Activated CD4-positive, alpha-beta T cell treated with anti-CD3 and anti-CD28 coated beads, Interleukin-2, amount 10 ng/mL, durations not matched to agents 7 days and 5 days (primary cell): ENCODE results near the gene PCOLCE2. TPM values are rescaled to one million over a fixed set of nuclear protein-coding genes. Genes with fewer than 3 reads are reported as not detected.

Source experiments
- CTCF ChIA-PET: fragments of 350-600 bp; sonication (Branson Sonifier 250); formaldehyde crosslinking; loops from one replicate; lab custom pipeline; 2021; ENCODE audit warnings: antibody characterized with exemption; lab: Charles Lee
- POLR2A ChIA-PET: fragments of 350-600 bp; sonication (Branson Sonifier 250); formaldehyde crosslinking; loops from one replicate; lab custom pipeline; 2021; ENCODE audit warnings: antibody characterized with exemption; lab: Charles Lee
- DNase-seq: peaks from one replicate; pipeline ENCODE4 v3.0.0-alpha.2; 2020
- H3K27ac Mint-ChIP-seq: one replicate; pipeline ENCODE4 v1.8.0; 2021; ENCODE audit warnings: mild to moderate bottlenecking, moderate library complexity, mixed read lengths
- H3K27me3 Mint-ChIP-seq: one replicate; pipeline ENCODE4 v1.8.0; 2021; ENCODE audit warnings: mixed read lengths
- H3K36me3 Mint-ChIP-seq: one replicate; pipeline ENCODE4 v1.8.0; 2021; ENCODE audit warnings: low read depth, mixed read lengths
- H3K4me1 Mint-ChIP-seq: one replicate; pipeline ENCODE4 v1.8.0; 2021; ENCODE audit warnings: mixed read lengths
- H3K4me3 Mint-ChIP-seq: one replicate; pipeline ENCODE4 v1.8.0; 2021; ENCODE audit warnings: mild to moderate bottlenecking, moderate library complexity, mixed read lengths
- H3K9me3 Mint-ChIP-seq: one replicate; pipeline ENCODE4 v1.8.0; 2021; ENCODE audit warnings: mixed read lengths
- total RNA-seq, 2 experiments: library from RNA; stranded (reverse); gene quantifications; one replicate each; pipeline ENCODE4 v1.2.3, GENCODE V29; 2021

PCOLCE2 gene
- total RNA-seq, 2 experiments from 2014 or later, result not detected

GRCh38 chr3:142915636-142916035 is 26.8 kb upstream of the PCOLCE2 start:
- H3K4me3 Mint-ChIP-seq, result no peak overlapping the region
- no peak overlapping the region for H3K27ac Mint-ChIP-seq
- H3K9me3 Mint-ChIP-seq, result no peaks in the 10 kb centered on the region
- CTCF ChIA-PET, result interaction anchor here (0.6 kb wide), 1 partner anchor 36 kb away, joined by 3 read pairs; no protein-coding TSS in a partner anchor
- H3K36me3 Mint-ChIP-seq, result no peaks in the 10 kb centered on the region
- POLR2A ChIA-PET, result no interaction called here
- no peak for DNase-seq
- H3K4me1 Mint-ChIP-seq, result no peaks in the 10 kb centered on the region
- H3K27me3 Mint-ChIP-seq, result peaks cover 36% of the 10 kb centered on the region

GRCh38 chr3:142914286-142914811 is 25.5 kb upstream of the PCOLCE2 start:
- POLR2A ChIA-PET, result no interaction called here
- Mint-ChIP-seq H3K9me3 (no peaks in the 10 kb centered on the region), H3K4me3 (no peak overlapping the region), H3K36me3 (no peaks in the 10 kb centered on the region), H3K27me3 (peaks cover 34% of the 10 kb centered on the region), H3K27ac (no peak overlapping the region), H3K4me1 (no peaks in the 10 kb centered on the region)
- CTCF ChIA-PET, result no interaction called here
- DNase-seq, result no peak

DNA sequence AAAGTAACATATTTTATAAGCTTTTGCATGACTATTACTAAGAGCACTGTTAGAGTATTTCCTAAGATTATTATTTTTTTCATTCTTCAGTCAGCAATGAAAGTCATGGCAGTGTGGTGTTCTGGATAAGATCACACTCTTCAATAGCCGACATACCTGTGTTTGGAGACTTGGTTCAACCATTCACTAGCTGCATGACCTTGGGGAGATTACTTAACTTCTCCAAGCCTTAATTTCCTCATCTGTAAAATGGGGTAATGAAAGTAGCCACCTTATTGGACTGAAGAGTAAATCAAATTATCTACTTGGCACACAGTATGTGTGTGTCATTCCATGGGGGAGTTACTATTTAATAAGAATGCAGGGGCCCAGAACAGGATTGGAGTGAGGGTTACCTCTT is 24.5 kb upstream of the PCOLCE2 start:
- no peak overlapping the region for H3K4me3 Mint-ChIP-seq
- CTCF ChIA-PET, result no interaction called here
- POLR2A ChIA-PET, result no interaction called here
- H3K36me3 Mint-ChIP-seq, result no peaks in the 10 kb centered on the region
- no peaks in the 10 kb centered on the region for H3K4me1 Mint-ChIP-seq
- H3K27me3 Mint-ChIP-seq, result peaks cover 25% of the 10 kb centered on the region
- DNase-seq, result no peak
- H3K27ac Mint-ChIP-seq, result no peak overlapping the region
- H3K9me3 Mint-ChIP-seq, result no peaks in the 10 kb centered on the region

DNA sequence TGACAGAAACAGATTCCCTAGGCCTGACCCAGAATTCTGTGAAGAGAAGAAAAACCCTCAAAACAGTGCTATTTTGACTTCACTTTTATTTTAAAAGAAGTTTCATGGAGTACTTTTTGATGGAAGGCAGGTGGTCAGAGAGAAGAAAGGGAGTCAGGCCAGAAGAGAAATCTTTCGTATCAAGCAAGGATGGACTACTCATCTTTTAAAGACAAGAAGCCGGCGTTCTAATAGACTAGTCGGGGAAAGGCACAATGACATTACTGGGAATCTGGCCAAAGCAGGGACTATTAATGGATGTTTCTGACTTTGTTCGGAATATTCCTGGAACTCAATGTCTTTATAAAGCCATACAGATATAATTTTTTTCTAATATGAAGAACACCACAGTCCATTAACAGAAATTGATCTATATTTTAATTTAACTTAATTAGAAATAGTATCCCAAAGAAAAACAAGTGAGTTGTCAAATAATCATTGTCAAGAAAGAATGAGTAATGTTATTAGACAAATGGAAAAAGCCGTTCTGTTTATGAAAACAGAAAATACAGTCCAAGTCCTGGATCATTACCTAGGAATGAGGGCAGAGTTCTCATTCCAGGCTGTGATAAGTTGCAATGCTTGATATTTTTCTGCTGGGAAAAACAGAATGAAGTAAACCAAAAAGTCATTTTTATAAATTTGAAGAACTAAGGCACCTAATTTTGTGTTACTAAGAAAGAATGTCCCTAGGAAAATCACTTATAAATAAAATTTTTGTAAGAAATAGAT is 23.7 kb upstream of the PCOLCE2 start:
- Mint-ChIP-seq H3K4me1 (no peaks in the 10 kb centered on the region), H3K27me3 (peaks cover 25% of the 10 kb centered on the region), H3K9me3 (no peaks in the 10 kb centered on the region), H3K36me3 (no peaks in the 10 kb centered on the region), H3K4me3 (no peak overlapping the region), H3K27ac (no peak overlapping the region)
- POLR2A ChIA-PET, result no interaction called here
- no peak for DNase-seq
- CTCF ChIA-PET, result no interaction called here

DNA sequence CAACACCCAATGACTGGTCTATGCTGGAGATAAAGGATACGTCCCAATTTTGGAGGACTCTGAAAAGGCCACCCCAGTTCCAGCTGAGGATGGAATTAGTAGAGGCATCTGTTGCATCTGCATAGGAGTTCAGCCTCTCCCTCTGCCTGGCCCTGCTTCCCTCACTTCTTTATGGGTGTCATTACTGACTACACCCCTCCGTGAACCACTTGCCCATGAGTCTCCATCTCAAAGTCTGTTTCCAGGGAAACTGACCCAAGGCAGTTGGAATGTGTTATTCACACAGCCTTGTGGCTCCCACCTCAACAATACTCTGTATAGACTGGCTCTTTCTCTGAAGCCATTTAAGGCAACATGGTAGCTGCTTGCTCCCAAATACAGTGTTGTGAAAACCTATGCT is 21.4 kb upstream of the PCOLCE2 start:
- CTCF ChIA-PET, result interaction anchor here (1.7 kb wide), 1 partner anchor 9 kb away, joined by 3 read pairs; no protein-coding TSS in a partner anchor
- H3K4me1 Mint-ChIP-seq, result peaks cover under 1% of the 10 kb centered on the region
- POLR2A ChIA-PET, result no interaction called here
- no peak for DNase-seq
- H3K27me3 Mint-ChIP-seq, result peaks cover 19% of the 10 kb centered on the region
- no peaks in the 10 kb centered on the region for H3K9me3 Mint-ChIP-seq
- no peak overlapping the region for H3K4me3 Mint-ChIP-seq
- H3K36me3 Mint-ChIP-seq, result no peaks in the 10 kb centered on the region
- H3K27ac Mint-ChIP-seq, result no peak overlapping the region

DNA sequence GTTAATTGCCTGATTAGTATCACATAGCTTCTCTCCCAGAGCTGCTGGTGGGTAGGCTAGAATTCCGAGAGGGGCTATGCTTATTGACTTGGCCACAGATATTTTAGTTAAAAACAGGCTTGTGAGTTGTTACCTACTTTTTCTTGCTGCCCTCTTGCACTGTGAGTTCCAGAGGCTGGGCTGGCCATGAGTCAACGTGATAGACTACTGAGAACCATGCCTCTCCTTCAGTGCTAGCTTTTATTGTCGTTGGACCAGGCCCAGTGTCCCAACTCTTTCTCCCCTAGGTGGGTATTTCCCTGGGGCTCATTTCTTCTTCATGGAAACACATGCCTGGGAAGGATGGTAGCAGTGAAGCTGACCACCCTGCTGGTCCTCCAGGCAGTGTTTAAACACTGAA is 20.4 kb upstream of the PCOLCE2 start:
- H3K4me3 Mint-ChIP-seq, result no peak overlapping the region
- H3K4me1 Mint-ChIP-seq, result peaks cover 4% of the 10 kb centered on the region
- ChIA-PET POLR2A (no interaction called here), CTCF (no interaction called here)
- peaks cover 19% of the 10 kb centered on the region for H3K27me3 Mint-ChIP-seq
- H3K36me3 Mint-ChIP-seq, result no peaks in the 10 kb centered on the region
- no peak overlapping the region for H3K27ac Mint-ChIP-seq
- no peaks in the 10 kb centered on the region for H3K9me3 Mint-ChIP-seq
- DNase-seq, result no peak

DNA sequence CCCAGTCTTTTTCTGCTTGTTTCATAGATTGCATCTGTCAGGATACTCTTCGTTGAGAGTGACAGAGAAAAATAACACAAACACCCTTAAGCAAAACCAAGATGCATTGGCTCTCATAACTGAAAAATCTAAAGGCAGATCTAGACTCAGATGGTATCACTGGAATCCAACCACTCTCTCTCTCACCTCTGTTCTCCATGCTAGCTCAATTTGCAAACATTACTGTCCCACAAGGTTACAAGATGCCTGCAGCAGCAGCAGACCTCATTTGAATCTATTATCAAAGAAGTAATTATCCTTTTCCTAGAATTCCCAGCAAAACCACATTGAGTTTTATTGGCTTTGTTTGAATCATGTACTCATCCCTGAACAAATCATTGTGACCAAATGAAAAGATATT is 19.1 kb upstream of the PCOLCE2 start:
- no peak for DNase-seq
- ChIA-PET CTCF (interaction anchor here (0.9 kb wide), 1 partner anchor 89 kb away, joined by 4 read pairs; no protein-coding TSS in a partner anchor), POLR2A (no interaction called here)
- Mint-ChIP-seq H3K4me1 (peaks cover 4% of the 10 kb centered on the region), H3K9me3 (no peaks in the 10 kb centered on the region), H3K4me3 (no peak overlapping the region), H3K36me3 (no peaks in the 10 kb centered on the region), H3K27me3 (peaks cover 22% of the 10 kb centered on the region), H3K27ac (no peak overlapping the region)

DNA sequence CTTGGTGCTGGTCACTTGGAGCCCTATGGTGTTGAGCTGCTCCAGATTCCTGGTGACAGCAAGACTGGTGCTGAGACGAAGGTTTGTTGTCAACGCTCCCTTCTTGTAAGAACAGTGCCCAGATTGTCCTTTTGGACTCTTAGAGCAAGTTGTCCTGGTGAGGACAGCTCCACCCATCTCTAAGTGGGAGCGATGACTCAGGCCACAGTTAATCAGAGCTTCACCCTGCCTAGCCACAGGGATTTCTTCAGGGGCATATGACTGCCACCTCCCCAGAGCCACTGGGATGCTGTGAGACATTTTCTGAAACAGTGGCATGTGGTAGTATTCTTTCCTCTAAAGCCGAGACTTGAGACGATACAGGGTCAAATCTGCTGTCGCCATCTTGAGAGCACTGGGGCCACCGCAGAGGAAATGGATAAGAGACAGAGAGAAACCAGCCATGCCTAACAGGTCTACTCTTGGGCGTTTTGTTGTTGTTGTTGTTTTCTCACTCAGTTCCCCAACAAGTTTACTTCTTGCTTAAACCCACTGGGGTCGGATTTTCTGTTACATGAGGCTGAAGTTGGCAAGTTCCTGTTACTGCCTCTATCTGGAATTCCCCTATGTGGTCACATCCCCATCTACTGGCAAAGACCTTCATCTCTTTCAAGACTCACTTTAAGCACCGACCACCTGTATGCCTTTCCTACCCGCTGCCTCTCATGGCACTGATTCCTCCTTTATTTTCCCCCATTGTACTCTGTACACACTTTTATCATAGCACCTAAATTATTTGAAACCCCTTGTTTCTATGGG is 16.0 kb upstream of the PCOLCE2 start:
- POLR2A ChIA-PET, result no interaction called here
- H3K36me3 Mint-ChIP-seq, result no peaks in the 10 kb centered on the region
- no peak for DNase-seq

GRCh38 chr3:142902356-142902755 is 13.5 kb upstream of the PCOLCE2 start:
- H3K4me1 Mint-ChIP-seq, result peaks cover 4% of the 10 kb centered on the region
- no peaks in the 10 kb centered on the region for H3K9me3 Mint-ChIP-seq
- CTCF ChIA-PET, result no interaction called here

More for the DNA sequence above, 16.0 kb upstream of the PCOLCE2 start:
- no peaks in the 10 kb centered on the region for H3K9me3 Mint-ChIP-seq
- no peak overlapping the region for H3K27ac Mint-ChIP-seq
- peaks cover 4% of the 10 kb centered on the region for H3K4me1 Mint-ChIP-seq
- H3K4me3 Mint-ChIP-seq, result no peak overlapping the region
- CTCF ChIA-PET, result interaction anchor here (1.4 kb wide), 1 partner anchor 76 kb away, joined by 3 read pairs; no protein-coding TSS in a partner anchor
- H3K27me3 Mint-ChIP-seq, result peaks cover 27% of the 10 kb centered on the region

GRCh38 chr3:142898346-142899213 is 9.7 kb upstream of the PCOLCE2 start:
- no peak for DNase-seq
- no peaks in the 10 kb centered on the region for H3K36me3 Mint-ChIP-seq
- CTCF ChIA-PET, result no interaction called here
- POLR2A ChIA-PET, result no interaction called here
- no peaks in the 10 kb centered on the region for H3K4me1 Mint-ChIP-seq
- H3K27ac Mint-ChIP-seq, result no peak overlapping the region
- H3K9me3 Mint-ChIP-seq, result no peaks in the 10 kb centered on the region
- peaks cover 30% of the 10 kb centered on the region for H3K27me3 Mint-ChIP-seq
- H3K4me3 Mint-ChIP-seq, result no peak overlapping the region

More at GRCh38 chr3:142902356-142902755, 13.5 kb upstream of the PCOLCE2 start:
- H3K27ac Mint-ChIP-seq, result no peak overlapping the region
- POLR2A ChIA-PET, result no interaction called here
- no peaks in the 10 kb centered on the region for H3K36me3 Mint-ChIP-seq
- no peak for DNase-seq
- peaks cover 35% of the 10 kb centered on the region for H3K27me3 Mint-ChIP-seq
- no peak overlapping the region for H3K4me3 Mint-ChIP-seq

- CTCF ChIA-PET, result no interaction called here
- no peaks in the 10 kb centered on the region for H3K4me1 Mint-ChIP-seq
- H3K27me3 Mint-ChIP-seq, result peaks cover 27% of the 10 kb centered on the region
- no peaks in the 10 kb centered on the region for H3K9me3 Mint-ChIP-seq
- POLR2A ChIA-PET, result no interaction called here
- H3K36me3 Mint-ChIP-seq, result no peaks in the 10 kb centered on the region
- DNase-seq, result no peak
- H3K27ac Mint-ChIP-seq, result no peak overlapping the region
- no peak overlapping the region for H3K4me3 Mint-ChIP-seq
Measured at GRCh38 chr3:142897807-142898206, 8.9 kb upstream of the PCOLCE2 start.

DNA sequence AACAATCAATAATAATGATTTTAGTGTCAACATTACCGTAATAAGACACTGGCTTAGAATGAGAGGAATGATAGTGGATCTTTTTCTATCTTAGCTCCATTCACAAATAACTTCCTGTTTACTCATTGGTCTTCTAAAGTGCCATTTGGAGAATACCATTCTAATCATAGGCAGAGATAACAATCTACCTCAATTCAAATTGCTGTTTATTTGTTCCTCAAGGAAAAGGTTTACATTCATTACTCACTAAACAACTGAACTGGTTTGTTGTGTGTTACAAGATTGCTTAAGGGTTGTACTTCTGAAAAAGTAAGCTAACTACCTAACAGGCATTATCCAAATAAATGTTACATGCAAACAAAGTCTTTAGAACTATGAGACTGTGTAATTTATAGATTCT is 8.1 kb upstream of the PCOLCE2 start:
- H3K9me3 Mint-ChIP-seq, result no peaks in the 10 kb centered on the region
- no peak overlapping the region for H3K27ac Mint-ChIP-seq
- no peaks in the 10 kb centered on the region for H3K4me1 Mint-ChIP-seq
- POLR2A ChIA-PET, result no interaction called here
- CTCF ChIA-PET, result no interaction called here
- no peak for DNase-seq
- H3K27me3 Mint-ChIP-seq, result peaks cover 27% of the 10 kb centered on the region
- H3K36me3 Mint-ChIP-seq, result no peaks in the 10 kb centered on the region
- no peak overlapping the region for H3K4me3 Mint-ChIP-seq
